Measurements from ENCODE around the gene TRAF4.

TRAF4 gene

DNA sequence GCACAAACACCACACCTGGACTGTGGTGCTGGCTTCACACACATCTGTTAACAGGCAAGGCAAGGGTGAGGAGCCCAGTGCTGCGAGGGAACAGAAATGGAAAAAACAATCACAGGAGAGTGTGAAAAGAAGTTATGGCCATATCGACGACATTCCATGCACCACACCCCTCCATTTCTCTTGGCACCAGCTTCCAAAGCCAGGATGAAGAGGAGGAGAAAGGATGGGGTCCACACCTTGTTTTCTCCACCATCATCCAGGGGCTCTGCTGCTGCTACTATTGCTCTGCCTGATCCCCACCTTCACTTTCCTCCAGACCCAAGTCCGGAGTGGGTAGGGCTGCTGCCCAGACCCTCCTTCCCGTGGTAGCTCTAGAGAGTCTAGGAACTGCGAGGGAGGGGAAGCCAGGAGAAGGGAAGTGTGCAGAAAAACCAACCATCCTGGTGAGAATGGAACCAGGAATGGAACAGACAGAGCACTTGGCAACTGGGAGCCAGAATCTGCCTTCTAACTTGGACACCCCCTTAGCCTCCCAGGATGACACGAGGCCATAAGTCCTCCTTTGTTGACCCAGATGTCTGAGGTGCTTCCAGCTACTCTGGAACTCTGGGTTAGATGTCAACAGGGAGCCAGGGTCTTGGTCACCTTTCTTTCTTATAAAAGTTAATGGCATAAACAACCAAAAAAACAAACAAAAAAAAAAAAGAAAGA is 31.0 kb upstream of the TRAF4 start:
- POLR2A ChIA-PET, result interaction anchor here (1.0 to 15.7 kb wide), 3 partner anchors 10 to 45 kb away, joined by 4 to 309 read pairs (median 4); partner anchors contain the start of genes NEK8, RPL23A and TLCD1
- TF ChIP-seq FOXM1 (IDR thresholded peaks at IDR 0.05; ENCODE audit: borderline replicate concordance) (no peak), CTBP1 (IDR thresholded peaks at IDR 0.05; ENCODE audit: borderline replicate concordance) (no peak), SP1 (IDR thresholded peaks at IDR 0.05) (no peak), FOXA1 (IDR thresholded peaks at IDR 0.05) (no peak), HDGF (IDR thresholded peaks at IDR 0.05; ENCODE audit: borderline replicate concordance) (no peak), NFRKB (IDR thresholded peaks at IDR 0.05) (no peak), ZNF384 (IDR thresholded peaks at IDR 0.05) (no peak), BHLHE40 (IDR thresholded peaks at IDR 0.05; ENCODE audit: borderline replicate concordance) (no peak), SUZ12 (IDR thresholded peaks at IDR 0.05) (no peak), ARNT (IDR thresholded peaks at IDR 0.05) (no peak), ELF4 (IDR thresholded peaks at IDR 0.05) (no peak), FOXK2 (IDR thresholded peaks at IDR 0.05) (no peak), LEF1 (IDR thresholded peaks at IDR 0.05; ENCODE audit: borderline replicate concordance) (no peak)
- TF ChIP-seq, protein P1, sequence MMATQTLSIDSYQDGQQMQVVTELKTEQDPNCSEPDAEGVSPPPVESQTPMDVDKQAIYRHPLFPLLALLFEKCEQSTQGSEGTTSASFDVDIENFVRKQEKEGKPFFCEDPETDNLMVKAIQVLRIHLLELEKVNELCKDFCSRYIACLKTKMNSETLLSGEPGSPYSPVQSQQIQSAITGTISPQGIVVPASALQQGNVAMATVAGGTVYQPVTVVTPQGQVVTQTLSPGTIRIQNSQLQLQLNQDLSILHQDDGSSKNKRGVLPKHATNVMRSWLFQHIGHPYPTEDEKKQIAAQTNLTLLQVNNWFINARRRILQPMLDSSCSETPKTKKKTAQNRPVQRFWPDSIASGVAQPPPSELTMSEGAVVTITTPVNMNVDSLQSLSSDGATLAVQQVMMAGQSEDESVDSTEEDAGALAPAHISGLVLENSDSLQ (IDR thresholded peaks at IDR 0.05), result no peak
- DNase-seq (ENCODE audit: extremely low spot score), result no peak
- CTCF ChIA-PET, result interaction anchor here (0.6 to 1.3 kb wide), 3 partner anchors 12 to 68 kb away, joined by 3 read pairs; partner anchors contain the start of gene BLTP2

DNA sequence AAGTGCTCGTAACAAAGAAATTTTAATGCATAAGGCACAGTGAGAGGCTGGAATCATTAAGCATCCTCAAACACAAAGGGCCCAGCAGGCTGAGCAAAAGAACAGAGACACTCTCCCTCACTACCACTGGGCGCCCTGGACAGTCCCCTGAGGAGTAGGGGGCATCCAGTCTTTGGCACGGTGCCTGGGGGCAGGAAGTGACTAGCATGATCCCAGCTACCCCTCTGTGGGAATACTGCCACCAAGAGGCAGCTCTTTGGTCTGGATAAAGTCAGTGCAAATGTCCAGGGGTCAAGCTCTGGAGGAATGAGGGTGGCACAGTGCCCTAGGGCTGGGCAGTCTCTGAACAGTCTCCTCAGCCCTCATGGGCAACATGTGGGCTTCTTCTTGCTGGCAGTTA is 29.5 kb upstream of the TRAF4 start:
- TF ChIP-seq ARNT (IDR thresholded peaks at IDR 0.05) (no peak), ELF4 (IDR thresholded peaks at IDR 0.05) (no peak), SUZ12 (IDR thresholded peaks at IDR 0.05) (no peak), ZNF384 (IDR thresholded peaks at IDR 0.05) (no peak), CTBP1 (IDR thresholded peaks at IDR 0.05; ENCODE audit: borderline replicate concordance) (no peak), TARDBP (IDR thresholded peaks at IDR 0.05) (no peak)
- ChIA-PET POLR2A (no interaction called here), CTCF (no interaction called here)
- DNase-seq (ENCODE audit: extremely low spot score), result no peak

- DNase-seq (ENCODE audit: extremely low spot score), result no peak
- CTCF ChIA-PET, result interaction anchor here (1.1 kb wide), 1 partner anchor 71 kb away, joined by 3 read pairs; no protein-coding TSS in a partner anchor
- POLR2A ChIA-PET, result interaction anchor here (0.7 to 1.8 kb wide), 7 partner anchors 9 to 186 kb away, joined by 3 to 5 read pairs (median 4); partner anchors contain the start of genes SDF2 and SUPT6H
- TF ChIP-seq FOXM1 (IDR thresholded peaks at IDR 0.05; ENCODE audit: borderline replicate concordance) (no peak), ZNF384 (IDR thresholded peaks at IDR 0.05) (no peak), TARDBP (IDR thresholded peaks at IDR 0.05) (no peak), BHLHE40 (IDR thresholded peaks at IDR 0.05; ENCODE audit: borderline replicate concordance) (no peak), HDGF (IDR thresholded peaks at IDR 0.05; ENCODE audit: borderline replicate concordance) (no peak), FOXK2 (IDR thresholded peaks at IDR 0.05) (no peak), SP1 (IDR thresholded peaks at IDR 0.05) (no peak), NFRKB (IDR thresholded peaks at IDR 0.05) (no peak), CTBP1 (IDR thresholded peaks at IDR 0.05; ENCODE audit: borderline replicate concordance) (no peak), ARNT (IDR thresholded peaks at IDR 0.05) (no peak), FOXA1 (IDR thresholded peaks at IDR 0.05) (no peak), LEF1 (IDR thresholded peaks at IDR 0.05; ENCODE audit: borderline replicate concordance) (no peak), L3MBTL2 (conservative IDR thresholded peaks at IDR 0.05) (no peak), SUZ12 (IDR thresholded peaks at IDR 0.05) (no peak)
- TF ChIP-seq, protein P1 (IDR thresholded peaks at IDR 0.05), result no peak
Measured at GRCh38 chr17:28715217-28715616, 28.6 kb upstream of the TRAF4 start.

GRCh38 chr17:28716740-28717577 is 26.9 kb upstream of the TRAF4 start:
- ChIA-PET CTCF (interaction anchor here (0.8 to 1.5 kb wide), 2 partner anchors 8 to 11 kb away, joined by 3 to 5 read pairs; no protein-coding TSS in a partner anchor), POLR2A (interaction anchor here (0.6 to 1.8 kb wide), 8 partner anchors 8 to 235 kb away, joined by 3 to 9 read pairs (median 4); partner anchors contain the start of genes PHF12 and TLCD1)
- DNase-seq (ENCODE audit: extremely low spot score), result no peak
- TF ChIP-seq FOXK2 (IDR thresholded peaks at IDR 0.05) (no peak), BHLHE40 (IDR thresholded peaks at IDR 0.05; ENCODE audit: borderline replicate concordance) (no peak), NFRKB (IDR thresholded peaks at IDR 0.05) (no peak), ELF4 (IDR thresholded peaks at IDR 0.05) (no peak), L3MBTL2 (conservative IDR thresholded peaks at IDR 0.05) (no peak), HDGF (IDR thresholded peaks at IDR 0.05; ENCODE audit: borderline replicate concordance) (no peak), CTBP1 (IDR thresholded peaks at IDR 0.05; ENCODE audit: borderline replicate concordance) (no peak), ZNF384 (IDR thresholded peaks at IDR 0.05) (no peak)

DNA sequence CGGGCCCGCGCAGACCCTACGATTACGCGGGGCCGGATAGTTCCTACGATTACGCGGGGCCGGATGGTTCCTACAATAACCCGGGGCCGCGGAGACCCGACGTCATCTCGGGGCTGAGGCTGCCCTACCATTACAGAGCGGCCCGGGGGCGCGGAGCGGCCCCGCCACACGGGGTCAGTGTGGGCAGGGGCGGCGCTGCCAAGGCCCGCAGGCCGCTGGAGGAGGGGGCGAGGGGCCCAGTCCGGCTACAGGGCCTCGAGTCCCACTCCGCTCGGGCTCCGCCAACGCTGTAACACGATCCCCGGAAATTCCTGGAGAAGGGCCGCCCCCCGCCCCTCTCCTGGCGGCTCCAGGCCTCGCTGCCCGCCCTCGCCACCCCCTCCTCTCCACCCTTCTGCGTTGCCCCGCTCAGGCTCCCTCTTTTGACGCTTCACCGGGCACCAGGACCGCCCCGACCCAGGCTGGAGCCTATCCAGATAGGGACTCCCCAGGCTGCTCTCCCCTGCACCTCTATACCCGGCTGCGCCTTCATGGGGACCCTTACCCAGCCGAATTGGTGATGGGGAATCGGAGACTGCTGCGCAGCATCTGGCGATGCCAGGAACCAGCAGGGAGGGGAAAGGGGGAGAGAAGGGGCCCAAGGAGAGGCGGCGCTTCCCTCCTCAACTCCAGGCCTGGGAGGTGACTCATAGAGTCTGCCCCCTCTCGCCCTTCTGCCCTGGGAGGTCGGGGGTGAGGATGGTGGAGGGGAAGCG is 26.1 kb upstream of the TRAF4 start, which contains the start of gene RAB34:
TSS of gene RAB34 (minus strand) at position 291 of the 755 bp plus-strand sequence. CDS start 602 bp downstream, outside the sequence.
- peak; percentile 39 for DNase-seq (ENCODE audit: extremely low spot score)
- CTCF ChIA-PET, result no interaction called here
- TF ChIP-seq FOXA1 (IDR thresholded peaks at IDR 0.05) (no peak), L3MBTL2 (conservative IDR thresholded peaks at IDR 0.05) (peak; percentile 55)
- POLR2A ChIA-PET, result interaction anchor here (1.2 to 1.4 kb wide), 2 partner anchors 9 to 10 kb away, joined by 6 to 9 read pairs; partner anchors contain the start of gene TLCD1

Data from HEK293T (cell line).